GM12865 (cell line): Measurements from ENCODE around the gene AEBP2.

Experiments used
- DNase-seq: peaks from one replicate; pipeline ENCODE4 v3.0.0; 2010; ENCODE audit warnings: low read depth
- H3K4me3 ChIP-seq: 2 replicates; pipeline ENCODE4 v1.5.1; 2011; ENCODE audit warnings: mild to moderate bottlenecking, low read depth, low read length, control low read depth
- TF ChIP-seq, protein P1 (sequence below): IDR thresholded peaks from 2 replicates; pipeline ENCODE4 v1.5.1; 2011; ENCODE audit warnings: low read length, control low read depth, low read depth, inconsistent platforms; ENCODE audit not compliant: insufficient read depth; ENCODE audit errors: missing control alignments

AEBP2 gene

DNA sequence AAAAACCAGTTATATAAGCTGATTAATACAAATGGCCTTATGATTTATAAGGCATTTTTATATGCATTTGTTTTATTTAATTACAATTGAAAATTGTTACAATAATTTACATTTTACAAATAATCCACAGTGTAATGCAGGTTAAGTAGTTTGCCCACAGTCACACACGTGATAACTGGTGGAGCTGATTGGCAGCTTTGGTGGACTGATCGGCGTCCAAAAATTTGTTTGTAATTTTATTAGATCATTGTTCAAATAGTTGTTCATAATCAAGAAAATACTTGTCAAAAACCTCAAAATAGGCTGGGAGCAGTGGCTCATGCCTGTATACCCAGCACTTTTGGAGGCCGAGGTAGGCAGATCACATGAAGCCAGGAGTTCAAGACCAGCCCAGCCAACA is 59.7 kb downstream of the AEBP2 start:
- no peak overlapping the region for H3K4me3 ChIP-seq
- TF ChIP-seq, protein P1, sequence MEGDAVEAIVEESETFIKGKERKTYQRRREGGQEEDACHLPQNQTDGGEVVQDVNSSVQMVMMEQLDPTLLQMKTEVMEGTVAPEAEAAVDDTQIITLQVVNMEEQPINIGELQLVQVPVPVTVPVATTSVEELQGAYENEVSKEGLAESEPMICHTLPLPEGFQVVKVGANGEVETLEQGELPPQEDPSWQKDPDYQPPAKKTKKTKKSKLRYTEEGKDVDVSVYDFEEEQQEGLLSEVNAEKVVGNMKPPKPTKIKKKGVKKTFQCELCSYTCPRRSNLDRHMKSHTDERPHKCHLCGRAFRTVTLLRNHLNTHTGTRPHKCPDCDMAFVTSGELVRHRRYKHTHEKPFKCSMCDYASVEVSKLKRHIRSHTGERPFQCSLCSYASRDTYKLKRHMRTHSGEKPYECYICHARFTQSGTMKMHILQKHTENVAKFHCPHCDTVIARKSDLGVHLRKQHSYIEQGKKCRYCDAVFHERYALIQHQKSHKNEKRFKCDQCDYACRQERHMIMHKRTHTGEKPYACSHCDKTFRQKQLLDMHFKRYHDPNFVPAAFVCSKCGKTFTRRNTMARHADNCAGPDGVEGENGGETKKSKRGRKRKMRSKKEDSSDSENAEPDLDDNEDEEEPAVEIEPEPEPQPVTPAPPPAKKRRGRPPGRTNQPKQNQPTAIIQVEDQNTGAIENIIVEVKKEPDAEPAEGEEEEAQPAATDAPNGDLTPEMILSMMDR = no peak
- no peak for DNase-seq

DNA sequence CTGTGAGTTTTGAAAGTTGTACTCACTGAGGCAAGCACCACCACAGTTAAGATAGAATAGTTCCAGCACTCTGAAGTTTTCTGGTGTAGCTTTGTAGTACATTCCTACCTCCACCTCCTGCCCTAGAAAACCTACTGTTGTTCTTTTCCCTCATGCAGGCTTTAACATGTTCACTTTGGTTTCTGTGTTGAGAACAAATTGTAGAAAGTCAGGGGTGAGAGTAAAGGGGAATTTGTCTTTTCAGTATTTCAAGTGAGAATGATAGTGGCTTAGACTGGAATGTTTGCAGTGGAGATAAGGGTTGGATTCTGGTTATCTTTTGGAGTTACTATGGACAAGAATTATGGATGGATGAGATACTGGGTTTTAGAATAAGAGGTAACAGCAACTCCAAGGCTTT is 67.2 kb downstream of the AEBP2 start:
- H3K4me3 ChIP-seq = no peak overlapping the region
- DNase-seq = no peak
- TF ChIP-seq, protein P1 = no peak

DNA sequence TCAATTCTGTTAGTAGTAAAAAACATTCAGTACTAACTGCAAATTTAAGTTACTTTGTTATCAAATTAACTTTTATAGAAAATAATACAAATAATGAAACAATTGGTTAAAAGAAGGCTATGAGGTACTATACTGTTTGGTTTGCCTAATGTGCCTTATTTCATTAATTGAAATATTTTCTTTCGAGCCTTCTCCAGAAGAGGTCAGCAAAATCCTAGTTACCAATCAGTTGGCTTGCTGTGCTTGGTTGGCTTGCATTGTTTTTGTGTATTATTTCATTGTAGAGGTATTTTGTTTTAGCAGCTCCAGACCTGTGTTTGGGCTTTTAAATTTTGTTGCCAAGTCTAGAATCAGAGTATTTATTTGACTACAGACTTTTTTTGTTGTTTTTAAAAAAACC is 68.5 kb downstream of the AEBP2 start:
- no peak overlapping the region for H3K4me3 ChIP-seq
- DNase-seq = no peak
- TF ChIP-seq, protein P1 = no peak

DNA sequence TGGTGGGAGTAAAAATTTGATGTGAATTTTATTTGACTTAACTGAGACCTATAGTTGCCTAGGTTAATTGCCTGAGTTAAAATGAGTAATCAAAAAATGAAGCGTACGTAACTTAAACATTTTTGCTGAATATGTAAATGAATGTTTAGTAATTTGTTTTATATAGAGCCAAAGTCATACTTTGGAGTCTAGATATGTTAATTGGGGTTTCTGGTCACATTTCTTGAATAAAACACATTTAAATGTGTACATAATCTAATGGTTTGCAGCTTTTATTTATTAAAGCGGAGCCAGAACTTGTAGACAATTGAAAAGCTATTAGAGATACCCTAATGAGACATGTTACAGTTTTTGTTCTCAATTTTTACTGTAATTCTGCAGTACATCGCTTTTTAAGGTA is 71.2 kb downstream of the AEBP2 start:
- DNase-seq = no peak
- TF ChIP-seq, protein P1 = no peak
- no peak overlapping the region for H3K4me3 ChIP-seq

DNA sequence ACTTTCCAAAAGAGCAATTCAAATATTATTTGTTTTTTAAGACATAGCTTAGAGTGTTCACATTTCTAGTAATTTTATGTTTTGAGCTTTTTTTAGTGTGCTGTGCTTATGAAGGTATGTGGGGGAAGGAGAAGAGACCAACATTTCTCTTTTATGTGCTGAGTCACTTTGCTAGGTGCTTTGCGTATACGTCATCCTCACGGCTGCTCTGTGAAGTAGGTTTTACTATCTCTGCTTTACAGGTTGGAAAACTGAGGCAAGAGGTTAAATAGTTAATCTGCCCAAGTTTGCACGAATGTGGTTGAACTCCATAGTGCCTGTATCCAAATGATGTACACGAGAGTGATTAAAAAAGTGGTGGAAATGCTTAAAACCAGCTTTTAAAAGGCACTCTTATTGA is 75.9 kb downstream of the AEBP2 start:
- DNase-seq = no peak
- no peak overlapping the region for H3K4me3 ChIP-seq
- TF ChIP-seq, protein P1 = no peak

DNA sequence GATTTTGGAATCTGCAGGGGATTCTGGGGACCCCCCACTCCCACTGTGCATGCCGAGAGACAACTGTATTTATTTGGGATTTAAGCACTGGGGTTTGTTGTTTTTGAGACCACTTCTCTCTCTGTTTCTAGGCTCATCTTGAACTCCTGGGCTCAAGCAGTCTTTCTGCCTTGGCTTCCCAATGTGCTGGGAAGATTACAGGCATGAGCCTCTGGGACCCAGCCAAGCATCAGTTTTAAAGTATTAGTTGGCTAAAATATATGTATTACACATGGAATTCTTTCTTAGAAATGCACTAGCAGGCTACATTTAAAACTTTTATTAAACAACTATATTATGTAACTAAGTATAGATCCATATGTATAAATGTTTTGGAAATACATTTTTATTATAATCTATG is 78.3 kb downstream of the AEBP2 start:
- TF ChIP-seq, protein P1 = no peak
- DNase-seq = no peak
- no peak overlapping the region for H3K4me3 ChIP-seq

DNA sequence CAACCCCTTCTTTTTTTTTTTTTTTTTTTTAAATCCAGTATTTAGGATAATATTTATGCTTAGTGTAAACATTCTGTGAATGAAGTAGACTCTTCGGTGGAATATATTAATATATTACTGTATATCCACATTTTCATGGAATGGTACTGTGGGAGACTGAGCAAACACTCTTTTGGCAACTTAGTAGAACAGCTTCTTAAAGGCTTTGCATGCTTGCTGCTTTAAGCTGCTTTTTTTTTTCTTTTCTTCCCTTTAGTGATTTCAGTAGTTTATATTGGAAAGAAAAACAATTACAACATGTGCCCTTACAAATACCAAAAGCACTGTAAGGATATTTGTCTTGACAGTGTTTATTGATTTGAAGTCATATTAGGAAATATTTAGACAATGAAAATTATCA is 78.9 kb downstream of the AEBP2 start:
- H3K4me3 ChIP-seq = no peak overlapping the region
- TF ChIP-seq, protein P1 = no peak
- no peak for DNase-seq
